HEK293 (cell line): ENCODE data around the gene ZKSCAN1.

Experiments
- CTCF ChIP-seq: fragments of 450-650 bp; formaldehyde crosslinking; IDR thresholded peaks from 2 replicates; pipeline ENCODE4 v1.5.1; 2016; ENCODE audit warnings: missing biosample characterization, missing genetic modification characterization
- HOXA7 ChIP-seq: sonication (generic); formaldehyde crosslinking; IDR thresholded peaks from 2 replicates; pipeline ENCODE4 v1.8.1; 2022; ENCODE audit warnings: missing genetic modification reagents, borderline replicate concordance
- OSR2 ChIP-seq: fragments of 450-650 bp; formaldehyde crosslinking; IDR thresholded peaks from 2 replicates; pipeline ENCODE4 v1.5.1; 2016; ENCODE audit warnings: missing biosample characterization, missing genetic modification characterization
- PATZ1 ChIP-seq: fragments of 450-650 bp; formaldehyde crosslinking; IDR thresholded peaks from 2 replicates; pipeline ENCODE4 v1.5.1; 2016; ENCODE audit warnings: missing biosample characterization, missing genetic modification characterization
- REST ChIP-seq: fragments of 450-650 bp; formaldehyde crosslinking; IDR thresholded peaks from 2 replicates; pipeline ENCODE4 v1.5.1; 2016; ENCODE audit warnings: missing biosample characterization, missing genetic modification characterization
- SALL2 ChIP-seq: fragments of 450-650 bp; formaldehyde crosslinking; IDR thresholded peaks from 2 replicates; pipeline ENCODE4 v1.5.0; 2017; ENCODE audit warnings: missing biosample characterization, mild to moderate bottlenecking, missing genetic modification characterization, borderline replicate concordance
- YY2 ChIP-seq: fragments of 450-650 bp; formaldehyde crosslinking; IDR thresholded peaks from 2 replicates; pipeline ENCODE4 v1.5.1; 2016; ENCODE audit warnings: missing biosample characterization, missing genetic modification characterization
- ZBTB21 ChIP-seq: fragments of 450-650 bp; formaldehyde crosslinking; IDR thresholded peaks from 2 replicates; pipeline ENCODE4 v1.5.1; 2017; ENCODE audit warnings: missing biosample characterization, missing genetic modification characterization
- ZFP3 ChIP-seq: fragments of 450-650 bp; formaldehyde crosslinking; IDR thresholded peaks from 2 replicates; pipeline ENCODE4 v1.5.1; 2016; ENCODE audit warnings: low read depth, missing biosample characterization, missing genetic modification characterization
- ZNF114 ChIP-seq: fragments of 450-650 bp; formaldehyde crosslinking; IDR thresholded peaks from 2 replicates; pipeline ENCODE4 v1.5.0; 2017; ENCODE audit warnings: missing biosample characterization, missing genetic modification characterization
- ZNF148 ChIP-seq: fragments of 450-650 bp; formaldehyde crosslinking; IDR thresholded peaks from 2 replicates; pipeline ENCODE4 v1.5.0; 2017; ENCODE audit warnings: missing biosample characterization, missing genetic modification characterization, borderline replicate concordance
- ZNF155 ChIP-seq: fragments of 450-650 bp; formaldehyde crosslinking; IDR thresholded peaks from 2 replicates; pipeline ENCODE4 v1.5.1; 2016; ENCODE audit warnings: missing biosample characterization, missing genetic modification characterization
- ZNF2 ChIP-seq: fragments of 450-650 bp; formaldehyde crosslinking; IDR thresholded peaks from 2 replicates; pipeline ENCODE4 v1.5.1; 2016; ENCODE audit warnings: missing biosample characterization, missing genetic modification characterization
- ZNF239 ChIP-seq: fragments of 450-650 bp; formaldehyde crosslinking; IDR thresholded peaks from 2 replicates; pipeline ENCODE4 v1.5.1; 2016; ENCODE audit warnings: missing biosample characterization, missing genetic modification characterization
- ZNF26 ChIP-seq: fragments of 450-650 bp; formaldehyde crosslinking; IDR thresholded peaks from 2 replicates; pipeline ENCODE4 v1.5.1; 2016; ENCODE audit warnings: missing biosample characterization, missing genetic modification characterization
- ZNF266 ChIP-seq: fragments of 450-650 bp; formaldehyde crosslinking; IDR thresholded peaks from 2 replicates; pipeline ENCODE4 v1.5.1; 2016; ENCODE audit warnings: missing biosample characterization, missing genetic modification characterization, low read depth
- ZNF48 ChIP-seq: fragments of 450-650 bp; formaldehyde crosslinking; IDR thresholded peaks from 2 replicates; pipeline ENCODE4 v1.5.1; 2016; ENCODE audit warnings: missing biosample characterization, missing genetic modification characterization
- ZNF510 ChIP-seq: fragments of 450-650 bp; formaldehyde crosslinking; IDR thresholded peaks from 2 replicates; pipeline ENCODE4 v1.5.1; 2018; ENCODE audit warnings: mild to moderate bottlenecking, missing genetic modification characterization, missing biosample characterization; ENCODE audit not compliant: insufficient replicate concordance
- ZNF549 ChIP-seq: fragments of 450-650 bp; IDR thresholded peaks from 2 replicates; pipeline ENCODE4 v1.5.1; 2018; ENCODE audit warnings: missing biosample characterization, missing genetic modification characterization, mild to moderate bottlenecking, inconsistent platforms, moderate library complexity
- ZNF555 ChIP-seq: fragments of 450-650 bp; formaldehyde crosslinking; conservative IDR thresholded peaks from 2 replicates; pipeline ENCODE4 v1.5.1; 2017; ENCODE audit warnings: missing biosample characterization, mild to moderate bottlenecking, missing genetic modification characterization, inconsistent platforms
- ZNF596 ChIP-seq: fragments of 450-650 bp; IDR thresholded peaks from 2 replicates; pipeline ENCODE4 v1.5.0; 2018; ENCODE audit warnings: missing biosample characterization, mild to moderate bottlenecking, missing genetic modification characterization, moderate library complexity
- ZNF600 ChIP-seq: fragments of 450-650 bp; formaldehyde crosslinking; IDR thresholded peaks from 2 replicates; pipeline ENCODE4 v1.5.1; 2016; ENCODE audit warnings: missing biosample characterization, missing genetic modification characterization
- ZNF623 ChIP-seq: fragments of 450-650 bp; formaldehyde crosslinking; IDR thresholded peaks from 2 replicates; pipeline ENCODE4 v1.5.1; 2016; ENCODE audit warnings: missing biosample characterization, missing genetic modification characterization
- ZNF701 ChIP-seq: fragments of 450-650 bp; formaldehyde crosslinking; IDR thresholded peaks from 2 replicates; pipeline ENCODE4 v1.5.1; 2016; ENCODE audit warnings: missing biosample characterization, missing genetic modification characterization
- ZNF792 ChIP-seq: fragments of 450-650 bp; formaldehyde crosslinking; IDR thresholded peaks from 2 replicates; pipeline ENCODE4 v1.5.1; 2016; ENCODE audit warnings: missing biosample characterization, missing genetic modification characterization
- ZNF830 ChIP-seq: fragments of 450-650 bp; IDR thresholded peaks from 2 replicates; pipeline ENCODE4 v1.5.0; 2018; ENCODE audit warnings: missing biosample characterization, missing genetic modification characterization, low read depth, mild to moderate bottlenecking, moderate library complexity
- ZSCAN5A ChIP-seq: fragments of 450-650 bp; formaldehyde crosslinking; IDR thresholded peaks from 2 replicates; pipeline ENCODE4 v1.5.1; 2016; ENCODE audit warnings: missing biosample characterization, missing genetic modification characterization

ZKSCAN1 gene

GRCh38 chr7:100088621-100089457 lies 73.4 kb downstream of the ZKSCAN1 start, which contains the start of gene COPS6 (continued):
- TF ChIP-seq ZNF155 (tag by site-specific recombination) = no peak
- no peak for TF ChIP-seq ZNF830 (tag by site-specific recombination)
- no peak for TF ChIP-seq ZNF48
- no peak for TF ChIP-seq ZFP3 (tag by site-specific recombination)
- TF ChIP-seq OSR2 = peak; percentile 62
- no peak for TF ChIP-seq SALL2 (tag by site-specific recombination)
- no peak for TF ChIP-seq ZNF26
- TF ChIP-seq ZSCAN5A (tag by site-specific recombination) = 0 out of 2 replicates have a peak, but pooled peaks have one; percentile 50
- TF ChIP-seq REST (tag by site-specific recombination) = no peak; the same call in 1 of the 2 replicates
- no peak for TF ChIP-seq HOXA7 (CRISPR knock-in tag)
- TF ChIP-seq PATZ1 (tag by site-specific recombination) = peak; percentile 57; the same call in 1 of the 2 replicates
- no peak for TF ChIP-seq ZNF792 (tag by site-specific recombination)
- 0 out of 2 replicates have a peak, but pooled peaks have one; percentile 23 for TF ChIP-seq ZNF623 (tag by site-specific recombination)
- no peak for TF ChIP-seq ZNF549
- TF ChIP-seq ZNF701 (tag by site-specific recombination) = no peak
- no peak for TF ChIP-seq ZNF266
- TF ChIP-seq ZNF596 (tag by site-specific recombination) = no peak; the same call in 1 of the 2 replicates
- no peak for TF ChIP-seq CTCF (tag by site-specific recombination)
- TF ChIP-seq YY2 = peak; percentile 94
- no peak for TF ChIP-seq ZNF148
- TF ChIP-seq ZNF600 = peak; percentile 10
- no peak for TF ChIP-seq ZNF510 (tag by site-specific recombination)
- TF ChIP-seq ZNF555 (tag by site-specific recombination) = no peak
- TF ChIP-seq ZNF239 (tag by site-specific recombination) = no peak
- no peak for TF ChIP-seq ZBTB21 (tag by site-specific recombination)
- TF ChIP-seq ZNF2 (tag by site-specific recombination) = no peak
- no peak for TF ChIP-seq ZNF114 (tag by site-specific recombination)
